Activated T-helper 17 cell treated with anti-CD3 and anti-CD28 coated beads, Interleukin-2, amount 50 U/mL, for 72 hours (primary cell): ENCODE data around the gene PLB1. TPM values are rescaled to one million over a fixed set of nuclear protein-coding genes. Genes with fewer than 3 reads are reported as not detected.

Source experiments
- total RNA-seq, 2 donors: library from RNA; stranded (reverse); gene quantifications; one replicate each; pipeline ENCODE4 v1.2.3, GENCODE V29; 2022

The PLB1 gene
- total RNA-seq, 2 donors from 2014 or later, result 0.61 to 0.90 TPM

Other genes starting within 250 kb of the PLB1 start
- gene FOSL2, start 103.2 kb upstream of the PLB1 start, total RNA-seq, result 100 to 1,000 TPM in 1 of 2 donors, 10 to 100 TPM in 1; 90.9 to 214 TPM